Pancreas (tissue), 10 donors: Measurements from ENCODE around the gene RNF31. TPM values are rescaled to one million over a fixed set of nuclear protein-coding genes. Genes with fewer than 3 reads are reported as not detected.

Source experiments
- ATAC-seq, 4 donors: fragments of 200-7000 bp; cut with Tn5 transposase; one replicate each; pipeline versions ENCODE4 v1.8.0 to v1.9.1; 2020; ENCODE audit warnings: mild to moderate bottlenecking in 4 of 4, moderate library complexity in 4 of 4
- DNase-seq, 6 donors: peaks; one replicate each; pipeline ENCODE4 v3.0.0-alpha.2; 2020
- FAIRE-seq: peaks from 2 replicates; lab custom pipeline; 2012; peaks lifted over from hg19 to GRCh38; lab: Jason Lieb, UNC
- H3K27ac ChIP-seq, 4 donors: fragments of 200-600 bp; sonication (generic); 1 replicate in 3 of 4; 2 replicates in 1 of 4; pipeline versions ENCODE4 v1.5.0 to v1.8.0; 2020
- H3K27me3 ChIP-seq, 4 donors: fragments of 200-600 bp; one replicate each; pipeline ENCODE4 v1.8.0; 2021
- H3K36me3 ChIP-seq, 3 donors: fragments of 200-600 bp; sonication (generic) in 1 of 3; one replicate each; pipeline versions ENCODE4 v1.5.0 to v1.8.0; 2020 to 2021
- H3K4me1 ChIP-seq, 3 donors: fragments of 200-600 bp; one replicate each; pipeline ENCODE4 v1.8.0; 2021
- H3K4me3 ChIP-seq, 4 donors: fragments of 200-600 bp; sonication (generic) in 2 of 4; one replicate each; pipeline versions ENCODE4 v1.5.0 to v1.8.0; 2020 to 2021
- H3K9me3 ChIP-seq, 4 donors: fragments of 200-600 bp; one replicate each; pipeline ENCODE4 v1.8.0; 2021
- CTCF ChIP-seq, 4 donors: fragments of 200-600 bp; sonication (generic) in 3 of 4; IDR thresholded peaks; one replicate each; pipeline versions ENCODE4 v1.5.0 to v1.8.0; 2021; ENCODE audit warnings: antibody characterized with exemption in 4 of 4
- WGBS, 2 donors: extraction: QIAGEN DNeasy Blood & Tissue Kit; methylation state at CpG; one replicate each; pipeline ENCODE4 v1.1.7; 2013; 5-methylcytosine and 5-hydroxymethylcytosine counted together
- intact Hi-C, 3 donors: fragments of 100-400 bp; cut with DNase I; formaldehyde crosslinking; loops; one replicate each; pipeline versions ENCODE4 v1.11.1 to v1.14.2; 2022
- polyA plus RNA-seq, 2 donors: library from polyadenylated mRNA; stranded (reverse); fragments of 200-250 nt; gene quantifications; one replicate each; pipeline ENCODE4 v1.2.3, GENCODE V29; 2013
- total RNA-seq, 6 donors: library from RNA; stranded (reverse); fragmentation: NEBNext Ultra II Directional in 4 of 6; extraction: Animal tissue kit (Norgen Biotek cat#: 25700) in 4 of 6; gene quantifications; one replicate each; pipeline versions ENCODE4 v1.2.1 to v1.2.4, GENCODE V29; 2021 to 2023
- donor health status: healthy with polysubstance abuse.
- donor health status: DM: no; HTN: no; CAD: no; lungs with moderate emphysema.
- donor health status: DM: no; HTN: no; CAD: no.
- donor health status: control.
- donor health status: control.
- donor health status: Bipolar disorder and iron deficiency.
- donor health status: DM: yes; HTN: yes; CAD: no.
- donor health status: DM: no; HTN: no; CAD: no.
- donor health status: DM: no; HTN: no; CAD: no.
- donor health status: DM: yes; HTN: yes; CAD: no.

RNF31 gene
- total and polyA plus RNA-seq, 8 donors: 25.8 to 169 (median 40.4) TPM

- no peak for TF ChIP-seq CTCF (IDR thresholded peaks at IDR 0.05)
- 81 to 89% methylated on average over 10 of the region's 10 CpGs for WGBS, 2 donors
- Histone ChIP-seq H3K4me3 (no peak overlapping the region), H3K4me1 (peaks cover 0 to 11% (median 9%) of the 10 kb centered on the region in 3 donors), H3K27me3 (no peaks in the 10 kb centered on the region), H3K9me3 (no peaks in the 10 kb centered on the region), H3K27ac (no peak overlapping the region), H3K36me3 (peaks cover 3 to 37% (median 26%) of the 10 kb centered on the region in 3 donors)
- FAIRE-seq (no peak), ATAC-seq (no peak), DNase-seq (peak in 1 of 6 donors; percentile 24)
- intact Hi-C loops: no loop called here
Measured at GRCh38 chr14:24186831-24187538, 39.7 kb downstream of the RNF31 start.

DNA sequence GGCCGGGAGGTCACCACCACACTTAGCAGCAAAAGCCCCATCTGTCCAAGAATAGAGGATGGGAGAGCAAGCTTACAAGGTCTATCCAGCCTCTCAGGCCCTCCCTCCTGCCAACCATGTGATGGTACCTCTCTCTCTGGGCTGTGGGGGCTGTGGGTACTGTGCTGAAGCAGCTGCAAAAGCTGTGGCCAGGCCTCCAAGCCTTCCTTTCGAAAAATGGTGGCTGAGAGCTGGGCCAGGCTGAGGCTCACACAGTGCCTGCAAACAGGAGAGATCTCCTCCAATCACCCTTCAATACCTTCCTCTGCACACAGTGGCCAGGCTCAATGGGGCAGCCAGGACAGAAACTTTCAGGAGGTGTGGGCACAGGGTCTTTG lies 40.2 kb downstream of the RNF31 start:
- no peak for FAIRE-seq
- H3K27ac ChIP-seq: peak overlapping the region in 1 of 4 donors; percentile 62
- H3K4me1 ChIP-seq: peaks cover 0 to 11% (median 9%) of the 10 kb centered on the region in 3 donors
- TF ChIP-seq CTCF (IDR thresholded peaks at IDR 0.05): no peak
- peak overlapping the region in 2 of 4 donors; percentile 56 to 71 for H3K4me3 ChIP-seq
- intact Hi-C loops: no loop called here
- 68 to 74% methylated on average over 2 of the region's 2 CpGs for WGBS, 2 donors
- H3K9me3 ChIP-seq: no peaks in the 10 kb centered on the region
- H3K27me3 ChIP-seq: no peaks in the 10 kb centered on the region
- ATAC-seq: no peak
- peak in 1 of 6 donors; percentile 51 for DNase-seq
- peaks cover 3 to 36% (median 26%) of the 10 kb centered on the region in 3 donors for H3K36me3 ChIP-seq

DNA sequence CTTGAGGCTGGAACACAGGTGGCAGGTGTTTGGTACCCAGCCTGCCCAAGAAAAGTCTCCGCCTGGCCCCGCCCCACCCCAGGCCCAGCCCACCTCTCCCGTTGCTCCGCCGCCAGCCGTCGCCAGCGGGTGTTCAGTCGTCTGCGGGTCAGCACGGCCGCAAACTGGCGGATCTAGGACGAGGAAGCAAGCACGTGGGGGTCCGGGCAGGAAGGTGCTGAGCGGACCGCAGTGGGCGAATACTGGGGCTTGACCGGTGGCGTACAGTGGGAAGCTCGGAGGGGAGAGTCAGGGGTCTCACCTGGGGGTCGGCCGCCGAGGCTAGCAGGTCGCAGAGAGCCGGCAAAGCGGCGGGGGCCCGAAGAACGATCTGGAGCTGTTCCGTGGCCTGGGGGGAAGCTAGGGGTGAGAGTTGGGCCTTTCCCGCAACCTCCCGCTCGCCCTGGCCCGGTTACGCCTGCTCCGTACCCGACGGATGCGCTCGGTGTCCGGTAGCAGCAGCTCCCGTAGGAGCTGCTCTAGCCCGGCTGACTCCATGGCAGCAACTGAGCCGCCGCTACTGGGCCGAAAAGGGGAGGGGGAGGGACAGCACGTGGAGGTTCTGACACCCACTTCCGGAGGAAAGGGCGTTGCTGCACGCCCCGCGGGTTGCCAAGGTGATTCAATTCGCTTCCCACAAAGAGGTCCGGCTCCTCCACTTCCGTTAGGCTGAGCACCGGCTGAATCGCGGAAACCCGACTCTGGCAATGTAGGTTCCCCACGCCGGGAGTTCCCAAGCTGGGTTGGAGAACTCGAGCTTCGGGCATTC lies 41.2 kb downstream of the RNF31 start, which contains the start of gene IPO4:
Gene IPO4 (minus strand): TSS at position 566 of the 808 bp plus-strand sequence. CDS start 29 bp downstream, at position 537.
- FAIRE-seq: no peak
- peak within 1 kb of the TSS; percentile 48 to 89 (median 64) for H3K4me3 ChIP-seq
- TF ChIP-seq CTCF (IDR thresholded peaks at IDR 0.05): no peak
- H3K36me3 ChIP-seq: peaks cover 3 to 31% (median 22%) of the 10 kb centered on the region in 3 donors
- peaks cover 0 to 11% (median 9%) of the 10 kb centered on the region in 3 donors for H3K4me1 ChIP-seq
- DNase-seq: peak; percentile 88 to 98 (median 96)
- intact Hi-C loops: no loop called here
- no peaks in the 10 kb centered on the region for H3K9me3 ChIP-seq
- ATAC-seq: peak; percentile 95 to 98 (median 96)
- 0% methylated on average over 58 to 65 of the region's 65 CpGs for WGBS, 2 donors
- no peaks in the 10 kb centered on the region for H3K27me3 ChIP-seq
- peak within 1 kb of the TSS; percentile 26 to 80 (median 66) for H3K27ac ChIP-seq

DNA sequence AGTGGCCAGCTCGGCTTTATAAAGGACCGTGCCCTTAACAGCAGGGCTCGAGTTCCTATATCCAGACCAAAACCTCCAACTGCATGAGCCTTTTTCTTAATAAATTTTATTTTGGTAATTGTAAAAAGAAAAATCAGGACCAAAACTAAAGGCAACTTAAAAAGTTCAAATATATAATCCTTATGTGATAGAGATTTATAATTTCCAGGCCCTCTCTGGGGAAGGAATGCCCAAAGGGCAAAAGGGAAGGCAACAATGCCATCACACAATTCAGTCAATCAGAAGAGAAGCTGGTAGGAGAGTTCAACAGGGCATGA lies 41.7 kb downstream of the RNF31 start:
- ATAC-seq: no peak
- peaks cover 3 to 25% (median 17%) of the 10 kb centered on the region in 3 donors for H3K36me3 ChIP-seq
- no peaks in the 10 kb centered on the region for H3K27me3 ChIP-seq
- 0 to 2% methylated on average over 3 of the region's 3 CpGs for WGBS, 2 donors
- peaks cover 0 to 11% (median 9%) of the 10 kb centered on the region in 3 donors for H3K4me1 ChIP-seq
- no peak for TF ChIP-seq CTCF (IDR thresholded peaks at IDR 0.05)
- DNase-seq: no peak
- no peaks in the 10 kb centered on the region for H3K9me3 ChIP-seq
- H3K27ac ChIP-seq: peak overlapping the region in 2 of 4 donors; percentile 16 to 26
- H3K4me3 ChIP-seq: peak overlapping the region in 1 of 4 donors; percentile 56
- no peak for FAIRE-seq
- intact Hi-C loops: no loop called here
